ENCODE results near the gene COX7C. TPM values are rescaled to one million over a fixed set of nuclear protein-coding genes. Genes with fewer than 3 reads are reported as not detected.

The COX7C gene
- total and polyA plus RNA-seq, 9 of the 15 experiments (the other 6 are each of a cell fraction or from before 2014, with no cell fraction given), result 576 to 1,783 (median 996) TPM

- Histone ChIP-seq H3K27me3 (ENCODE audit: control insufficient read depth in 2 of 2, insufficient read depth in 2 of 2, low read length in 2 of 2) (no peaks in the 10 kb centered on the region), H3K79me2 (ENCODE audit: control insufficient read depth, insufficient read depth, low read length) (no peaks in the 10 kb centered on the region), H3K4me3 (no peak overlapping the region), H3K9me1 (ENCODE audit: control insufficient read depth, insufficient read depth, low read length) (no peaks in the 10 kb centered on the region), H3K9ac (ENCODE audit: insufficient read depth in 1 of 2, low read depth in 2 of 2, low read length in 2 of 2) (no peak overlapping the region), H3K9me3 (replicated peaks; ENCODE audit: control insufficient read depth, insufficient read depth, low read depth, low read length) (no peaks in the 10 kb centered on the region), H3K4me2 (ENCODE audit: insufficient read depth, low read length) (no peak overlapping the region), H3K4me1 (replicated peaks in 1 of 2; ENCODE audit: control insufficient read depth in 2 of 2, insufficient read depth in 2 of 2, low read length in 2 of 2) (no peaks in the 10 kb centered on the region), H3K27ac (ENCODE audit: extremely low read depth, low read depth, low read length) (no peak overlapping the region), H2AFZ (ENCODE audit: low read depth, low read length) (no peak overlapping the region), H4K20me1 (replicated peaks; ENCODE audit: control insufficient read depth, insufficient read depth, low read length) (no peaks in the 10 kb centered on the region), H3K36me3 (ENCODE audit: control insufficient read depth, insufficient read depth, low read length) (no peaks in the 10 kb centered on the region)
- DNase-seq (ENCODE audit: extremely low read depth in 1 of 4, low spot score in 3 of 4) (no peak), FAIRE-seq (no peak), ATAC-seq (no peak)
- ChIA-PET CTCF (ENCODE audit: low intra/inter-chr PET ratio) (no interaction called here), POLR2A (no interaction called here)
- in situ Hi-C loops (cut with MboI), result no loop called here
- TF ChIP-seq ZNF134 (CRISPR knock-in tag; conservative IDR thresholded peaks at IDR 0.05) (no peak), ELK1 (CRISPR knock-in tag; IDR thresholded peaks at IDR 0.05) (no peak), HDAC8 (tag; IDR thresholded peaks at IDR 0.05) (no peak), FOXA3 (CRISPR knock-in tag; conservative IDR thresholded peaks at IDR 0.05 in 1 of 2, IDR thresholded peaks at IDR 0.05 in 1 of 2) (no peak), ARID3B (CRISPR knock-in tag; IDR thresholded peaks at IDR 0.05; ENCODE audit: borderline replicate concordance) (no peak), RERE (CRISPR knock-in tag; IDR thresholded peaks at IDR 0.05; ENCODE audit: borderline replicate concordance) (no peak), ZNF584 (CRISPR knock-in tag; IDR thresholded peaks at IDR 0.05; ENCODE audit: low read depth) (no peak), SOX6 (IDR thresholded peaks at IDR 0.05) (no peak), CREB5 (CRISPR knock-in tag; IDR thresholded peaks at IDR 0.05) (no peak), RAD51 (IDR thresholded peaks at IDR 0.05; ENCODE audit: borderline replicate concordance, low read depth) (no peak)
- no TSS peak for BruUV-seq (replicated peaks)
- intact Hi-C loops (cut with micrococcal nuclease), result no loop called here
These were observed 21.3 kb upstream of the COX7C start for GRCh38 chr5:86596476-86596875.
